Activated CD8-positive, alpha-beta T cell treated with anti-CD3 and anti-CD28 coated beads, Interleukin-2, amount 10 ng/mL, durations not matched to agents 7 days and 5 days (primary cell): Measurements from ENCODE around the gene IFITM1. TPM values are rescaled to one million over a fixed set of nuclear protein-coding genes. Genes with fewer than 3 reads are reported as not detected.
"Not testable (repeated sequence)": the region's sequence is repeated elsewhere in the genome, so short reads cannot be mapped to it uniquely, and the experiment has no call there.

ENCODE experiments used
- ATAC-seq: fragments of 150-1000 bp; cut with Tn5 transposase; one replicate; pipeline ENCODE4 v1.10.0; 2021; ENCODE audit warnings: moderate library complexity
- CTCF ChIA-PET: fragments of 350-600 bp; sonication (Branson Sonifier 250); formaldehyde crosslinking; loops from one replicate; lab custom pipeline; 2021; ENCODE audit warnings: antibody characterized with exemption; lab: Charles Lee
- POLR2A ChIA-PET: fragments of 350-600 bp; sonication (Branson Sonifier 250); formaldehyde crosslinking; loops from one replicate; lab custom pipeline; 2021; ENCODE audit warnings: antibody characterized with exemption; lab: Charles Lee
- DNase-seq: peaks from one replicate; pipeline ENCODE4 v3.0.0-alpha.2; 2020
- H3K27ac Mint-ChIP-seq: one replicate; pipeline ENCODE4 v1.8.0; 2021; ENCODE audit warnings: mild to moderate bottlenecking, mixed read lengths
- H3K27me3 Mint-ChIP-seq: one replicate; pipeline ENCODE4 v1.8.0; 2021; ENCODE audit warnings: low read depth, mixed read lengths
- H3K36me3 Mint-ChIP-seq: one replicate; pipeline ENCODE4 v1.8.0; 2021; ENCODE audit warnings: low read depth, mixed read lengths
- H3K4me1 Mint-ChIP-seq: one replicate; pipeline ENCODE4 v1.8.0; 2021; ENCODE audit warnings: low read depth, mixed read lengths
- H3K4me3 Mint-ChIP-seq: one replicate; pipeline ENCODE4 v1.8.0; 2021; ENCODE audit warnings: mild to moderate bottlenecking, mixed read lengths
- H3K9me3 Mint-ChIP-seq: one replicate; pipeline ENCODE4 v1.8.0; 2022; ENCODE audit warnings: mixed read lengths; ENCODE audit not compliant: insufficient read depth
- total RNA-seq, 2 experiments: library from RNA; stranded (reverse); gene quantifications; one replicate each; pipeline ENCODE4 v1.2.3, GENCODE V29; 2021

The IFITM1 gene
- total RNA-seq, 2 experiments from 2014 or later = 1,265 to 1,278 TPM

DNA sequence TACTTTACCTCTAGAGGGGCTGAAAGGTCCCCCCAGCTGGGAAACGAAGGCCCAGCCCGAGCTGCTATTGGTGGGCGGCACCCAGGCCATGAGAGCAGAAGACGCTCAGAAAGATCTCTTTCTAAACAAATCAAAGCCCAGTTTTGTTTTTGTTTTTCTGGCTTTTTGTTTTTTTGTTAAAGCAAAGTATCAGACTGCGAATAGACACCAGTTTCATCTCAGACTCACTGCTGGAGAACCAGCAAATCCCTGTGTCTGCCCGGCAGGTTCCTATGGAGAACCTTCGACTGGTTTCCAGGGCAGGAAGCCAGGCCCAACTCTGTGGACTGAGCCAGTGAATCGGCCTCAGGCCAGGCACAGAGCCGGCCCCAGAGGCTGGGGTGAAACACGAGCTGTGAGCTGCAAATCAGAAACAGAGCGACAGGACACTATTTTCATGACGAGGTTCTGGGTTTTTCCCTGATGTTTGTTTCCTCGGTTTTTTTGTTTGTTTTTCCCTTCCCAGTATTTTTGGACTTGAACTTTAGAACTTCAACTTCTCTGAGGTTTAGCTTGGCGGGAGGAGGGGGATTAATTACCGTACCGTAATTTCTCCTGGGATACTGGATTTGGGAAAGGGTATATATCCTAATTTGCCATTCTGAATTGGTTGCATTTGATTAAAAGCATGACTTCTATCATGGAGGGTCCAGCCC is 39.5 kb downstream of the IFITM1 start:
- Mint-ChIP-seq H3K27me3 (peaks cover 3% of the 10 kb centered on the region), H3K4me1 (peaks cover 49% of the 10 kb centered on the region), H3K27ac (no peak overlapping the region), H3K4me3 (no peak overlapping the region), H3K36me3 (no peaks in the 10 kb centered on the region), H3K9me3 (no peaks in the 10 kb centered on the region)
- ChIA-PET POLR2A (interaction anchor here (0.6 to 1.4 kb wide), 2 partner anchors 22 to 26 kb away, joined by 3 to 4 read pairs; no protein-coding TSS in a partner anchor), CTCF (interaction anchor here (1.3 to 1.7 kb wide), 2 partner anchors 13 to 48 kb away, joined by 5 to 6 read pairs; no protein-coding TSS in a partner anchor)
- no peak for DNase-seq
- no peak for ATAC-seq

DNA sequence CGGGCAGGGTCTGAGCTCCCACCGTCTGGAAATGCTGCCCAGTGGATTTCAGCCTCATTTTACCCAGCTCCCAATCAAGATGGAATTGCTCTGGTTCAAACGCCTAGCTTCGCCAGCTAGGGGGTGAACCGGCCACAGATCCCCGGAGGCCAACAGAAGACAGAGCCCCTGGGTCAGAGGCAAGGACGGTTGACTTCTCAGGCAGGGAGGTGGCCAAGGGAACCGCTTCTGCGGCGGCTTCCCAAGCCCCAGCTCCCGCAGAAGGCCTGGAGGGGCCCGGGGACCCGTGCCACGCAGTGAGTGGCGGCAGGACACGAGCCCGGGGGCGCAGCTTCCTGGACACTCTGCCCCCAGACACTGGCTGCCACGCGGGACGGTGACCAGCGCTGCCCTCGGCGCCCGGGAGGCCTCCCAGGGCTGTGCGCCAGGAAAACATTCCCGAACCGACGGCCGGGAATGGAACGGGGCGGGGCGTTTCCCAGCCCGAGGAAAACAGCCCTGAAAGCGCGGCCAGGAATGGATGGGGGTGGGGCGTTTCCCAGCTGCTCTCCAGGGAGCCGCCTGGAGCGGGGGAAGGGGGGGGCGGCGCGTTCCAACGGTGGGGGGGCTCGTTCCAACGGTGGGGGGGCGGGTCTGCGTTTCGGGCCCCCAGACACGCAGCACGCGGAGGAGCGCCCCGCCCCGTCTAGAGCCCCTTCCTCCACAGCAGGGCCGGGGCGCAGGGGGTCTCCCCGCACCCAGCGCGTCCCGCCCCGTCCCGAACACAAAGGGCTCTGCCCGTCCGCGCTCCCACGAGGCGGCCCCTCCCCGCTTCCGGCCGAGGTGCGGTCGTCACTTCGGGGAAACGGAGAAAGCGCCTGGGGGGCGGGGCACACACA is 42.0 kb downstream of the IFITM1 start:
- Mint-ChIP-seq H3K9me3 (no peaks in the 10 kb centered on the region), H3K36me3 (no peaks in the 10 kb centered on the region), H3K27ac (peak overlapping the region; percentile 89), H3K4me3 (peak overlapping the region; percentile 84), H3K27me3 (peaks cover 13% of the 10 kb centered on the region), H3K4me1 (peaks cover 46% of the 10 kb centered on the region)
- DNase-seq (peak; percentile 92), ATAC-seq (peak; percentile 61)
- ChIA-PET CTCF (interaction anchor here (0.8 to 2.1 kb wide), 16 partner anchors 13 to 163 kb away, joined by 3 to 17 read pairs (median 4); partner anchors contain the start of gene BET1L), POLR2A (interaction anchor here (0.8 to 2.6 kb wide), 15 partner anchors 16 to 149 kb away, joined by 3 to 55 read pairs (median 8); partner anchors contain the start of genes BET1L, IFITM2, PSMD13 and RIC8A)

- no peaks in the 10 kb centered on the region for H3K36me3 Mint-ChIP-seq
- POLR2A ChIA-PET = interaction anchor here (2.4 to 2.6 kb wide), 2 partner anchors 26 to 40 kb away, joined by 22 to 55 read pairs; no protein-coding TSS in a partner anchor
Observed at GRCh38 chr11:356610-357009, 42.8 kb downstream of the IFITM1 start.

DNA sequence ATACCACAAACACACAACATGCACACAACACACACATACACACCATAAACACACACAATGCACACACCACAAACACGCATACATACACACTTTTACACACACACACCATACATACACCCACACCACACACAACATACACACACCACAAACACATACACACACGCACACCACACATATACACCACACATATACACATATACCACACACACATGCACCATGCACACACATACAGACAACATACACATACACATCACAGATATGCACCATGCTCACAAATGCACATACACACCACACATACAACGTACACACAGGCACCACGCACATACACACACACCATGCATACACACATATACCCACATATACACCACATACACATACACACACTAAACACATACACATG is 43.7 kb downstream of the IFITM1 start:
- Mint-ChIP-seq H3K4me1 (peaks cover 37% of the 10 kb centered on the region), H3K36me3 (no peaks in the 10 kb centered on the region), H3K9me3 (no peaks in the 10 kb centered on the region), H3K4me3 (no peak overlapping the region), H3K27me3 (peaks cover 13% of the 10 kb centered on the region), H3K27ac (no peak overlapping the region)
- DNase-seq (no peak), ATAC-seq (no peak)
- POLR2A ChIA-PET = no interaction called here
- CTCF ChIA-PET = no interaction called here

More at GRCh38 chr11:356610-357009, 42.8 kb downstream of the IFITM1 start:
- no peak overlapping the region for H3K27ac Mint-ChIP-seq
- H3K9me3 Mint-ChIP-seq = no peaks in the 10 kb centered on the region
- no peak for DNase-seq
- H3K4me1 Mint-ChIP-seq = peaks cover 43% of the 10 kb centered on the region
- H3K4me3 Mint-ChIP-seq = no peak overlapping the region
- ATAC-seq = no peak
- H3K27me3 Mint-ChIP-seq = peaks cover 13% of the 10 kb centered on the region
- CTCF ChIA-PET = interaction anchor here (1.0 to 1.9 kb wide), 4 partner anchors 26 to 47 kb away, joined by 3 to 17 read pairs (median 14); no protein-coding TSS in a partner anchor

- no peaks in the 10 kb centered on the region for H3K36me3 Mint-ChIP-seq
- POLR2A ChIA-PET = interaction anchor here (0.9 kb wide), 1 partner anchor 56 kb away, joined by 3 read pairs; the partner anchor contains the start of gene SIGIRR
- DNase-seq (no peak), ATAC-seq (no peak)
- peaks cover 30% of the 10 kb centered on the region for H3K4me1 Mint-ChIP-seq
- H3K27me3 Mint-ChIP-seq = peaks cover 13% of the 10 kb centered on the region
- H3K4me3 Mint-ChIP-seq = no peak overlapping the region
- CTCF ChIA-PET = interaction anchor here (2.0 kb wide), 1 partner anchor 107 kb away, joined by 10 read pairs; no protein-coding TSS in a partner anchor
- H3K27ac Mint-ChIP-seq = no peak overlapping the region
- no peaks in the 10 kb centered on the region for H3K9me3 Mint-ChIP-seq
Observed at GRCh38 chr11:358129-358800, 44.4 kb downstream of the IFITM1 start.

GRCh38 chr11:359181-359714 is 45.4 kb downstream of the IFITM1 start:
- Mint-ChIP-seq H3K4me3 (no peak overlapping the region), H3K36me3 (no peaks in the 10 kb centered on the region), H3K27me3 (peaks cover 13% of the 10 kb centered on the region), H3K9me3 (no peaks in the 10 kb centered on the region), H3K4me1 (peaks cover 26% of the 10 kb centered on the region), H3K27ac (no peak overlapping the region)
- ATAC-seq (peak; percentile 11), DNase-seq (peak; percentile 44)
- CTCF ChIA-PET = interaction anchor here (2.0 to 7.3 kb wide), 2 partner anchors 53 to 108 kb away, joined by 10 to 49 read pairs; partner anchors contain the start of gene IFITM2
- POLR2A ChIA-PET = interaction anchor here (0.7 to 1.0 kb wide), 3 partner anchors 55 to 109 kb away, joined by 3 read pairs; partner anchors contain the start of gene SIGIRR

- no peaks in the 10 kb centered on the region for H3K36me3 Mint-ChIP-seq
- H3K4me3 Mint-ChIP-seq = no peak overlapping the region
- DNase-seq (no peak), ATAC-seq (no peak)
- peaks cover 16% of the 10 kb centered on the region for H3K4me1 Mint-ChIP-seq
- no peak overlapping the region for H3K27ac Mint-ChIP-seq
- ChIA-PET POLR2A (no interaction called here), CTCF (interaction anchor here (0.9 to 7.3 kb wide), 5 partner anchors 55 to 123 kb away, joined by 3 to 49 read pairs (median 10); partner anchors contain the start of gene IFITM2)
- no peaks in the 10 kb centered on the region for H3K9me3 Mint-ChIP-seq
- H3K27me3 Mint-ChIP-seq = peaks cover 13% of the 10 kb centered on the region
Observed at GRCh38 chr11:360326-361280, 46.8 kb downstream of the IFITM1 start.

GRCh38 chr11:362642-363442 is 49.0 kb downstream of the IFITM1 start:
- peaks cover 26% of the 10 kb centered on the region for H3K27me3 Mint-ChIP-seq
- H3K36me3 Mint-ChIP-seq = no peaks in the 10 kb centered on the region
- H3K4me1 Mint-ChIP-seq = peaks cover 17% of the 10 kb centered on the region
- no peak overlapping the region for H3K27ac Mint-ChIP-seq
- no peak for ATAC-seq
- POLR2A ChIA-PET = interaction anchor here (0.6 kb wide), 1 partner anchor 113 kb away, joined by 5 read pairs; no protein-coding TSS in a partner anchor
- CTCF ChIA-PET = interaction anchor here (1.1 to 7.3 kb wide), 9 partner anchors 20 to 156 kb away, joined by 3 to 49 read pairs (median 5); partner anchors contain the start of genes BET1L, IFITM2 and RIC8A
- H3K4me3 Mint-ChIP-seq = no peak overlapping the region
- DNase-seq = no peak
- no peaks in the 10 kb centered on the region for H3K9me3 Mint-ChIP-seq

- ChIA-PET POLR2A (interaction anchor here (0.6 kb wide), 1 partner anchor 113 kb away, joined by 5 read pairs; no protein-coding TSS in a partner anchor), CTCF (interaction anchor here (1.1 to 7.3 kb wide), 8 partner anchors 20 to 156 kb away, joined by 3 to 49 read pairs (median 6); partner anchors contain the start of genes BET1L, IFITM2 and RIC8A)
- peaks cover 31% of the 10 kb centered on the region for H3K27me3 Mint-ChIP-seq
- H3K36me3 Mint-ChIP-seq, H3K27ac Mint-ChIP-seq, H3K9me3 Mint-ChIP-seq, H3K4me3 Mint-ChIP-seq, DNase-seq, ATAC-seq: not testable (repeated sequence)
- H3K4me1 Mint-ChIP-seq = peaks cover 22% of the 10 kb centered on the region
Observed at GRCh38 chr11:363443-363805, 49.6 kb downstream of the IFITM1 start.
